NCI-H2171 (cell line): ENCODE results near the gene IBA57.

Source experiments
- DNase-seq: peaks from one replicate; lab custom pipeline; 2025; lab: John Stamatoyannopoulos, UW

IBA57 gene

DNA sequence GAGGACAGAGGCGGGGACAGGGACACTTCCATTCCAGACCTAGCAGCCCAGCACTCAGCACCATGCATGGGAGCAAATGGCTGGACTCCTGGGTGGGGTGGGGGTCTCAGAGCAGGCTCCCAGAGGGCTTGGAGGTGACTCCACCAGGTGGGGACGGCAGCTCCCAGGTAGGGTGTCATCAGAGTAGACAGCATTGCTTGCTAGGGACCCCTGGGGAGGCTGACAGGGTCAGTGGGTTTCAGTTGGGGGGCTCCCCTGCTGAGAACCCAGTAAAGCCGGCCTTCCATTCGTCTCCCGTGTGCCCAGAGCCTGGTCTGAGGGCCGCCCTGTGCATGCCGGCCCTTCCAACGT is 20.6 kb upstream of the IBA57 start:
- no peak for DNase-seq

DNA sequence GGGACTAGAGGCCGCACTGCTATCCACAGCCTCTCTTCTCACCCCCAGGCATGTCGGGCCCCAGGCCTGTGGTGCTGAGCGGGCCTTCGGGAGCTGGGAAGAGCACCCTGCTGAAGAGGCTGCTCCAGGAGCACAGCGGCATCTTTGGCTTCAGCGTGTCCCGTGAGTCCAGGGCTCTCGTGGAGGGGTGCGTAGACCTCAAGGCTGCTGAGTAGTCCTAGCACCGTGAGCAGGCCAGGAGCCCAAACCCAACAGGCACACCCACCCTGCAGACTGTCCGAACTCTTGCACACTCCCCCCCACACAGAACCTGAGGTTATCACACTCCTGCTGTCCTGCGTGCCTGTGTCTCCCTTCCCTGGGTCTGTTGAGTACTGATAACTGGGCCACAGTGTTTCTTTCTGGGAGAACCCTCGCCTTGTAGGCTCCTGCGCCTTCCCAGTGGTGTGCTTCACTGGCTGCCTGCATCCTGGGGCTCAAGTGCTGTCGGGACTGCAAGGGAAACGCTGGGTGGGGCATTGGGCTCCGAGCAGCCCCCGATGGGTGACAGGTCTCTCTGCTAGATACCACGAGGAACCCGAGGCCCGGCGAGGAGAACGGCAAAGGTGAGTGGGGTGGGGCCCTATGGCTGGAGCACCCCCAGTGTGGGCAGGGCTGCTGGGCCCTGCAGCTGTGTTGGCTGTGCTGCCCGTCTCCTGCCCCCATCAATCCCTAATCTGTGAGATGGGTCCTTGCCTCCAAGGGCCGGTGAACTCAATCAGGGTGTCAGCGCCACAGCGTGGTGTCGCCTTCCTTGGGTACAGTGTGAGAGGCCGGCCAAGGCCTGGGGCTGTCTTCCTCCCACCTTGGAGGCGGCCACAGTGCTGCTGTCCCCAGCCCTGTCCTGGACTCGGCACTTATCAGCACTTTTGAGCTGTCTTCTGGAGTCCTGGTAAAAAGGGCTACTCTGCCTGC is 19.9 kb upstream of the IBA57 start:
- no peak for DNase-seq

DNA sequence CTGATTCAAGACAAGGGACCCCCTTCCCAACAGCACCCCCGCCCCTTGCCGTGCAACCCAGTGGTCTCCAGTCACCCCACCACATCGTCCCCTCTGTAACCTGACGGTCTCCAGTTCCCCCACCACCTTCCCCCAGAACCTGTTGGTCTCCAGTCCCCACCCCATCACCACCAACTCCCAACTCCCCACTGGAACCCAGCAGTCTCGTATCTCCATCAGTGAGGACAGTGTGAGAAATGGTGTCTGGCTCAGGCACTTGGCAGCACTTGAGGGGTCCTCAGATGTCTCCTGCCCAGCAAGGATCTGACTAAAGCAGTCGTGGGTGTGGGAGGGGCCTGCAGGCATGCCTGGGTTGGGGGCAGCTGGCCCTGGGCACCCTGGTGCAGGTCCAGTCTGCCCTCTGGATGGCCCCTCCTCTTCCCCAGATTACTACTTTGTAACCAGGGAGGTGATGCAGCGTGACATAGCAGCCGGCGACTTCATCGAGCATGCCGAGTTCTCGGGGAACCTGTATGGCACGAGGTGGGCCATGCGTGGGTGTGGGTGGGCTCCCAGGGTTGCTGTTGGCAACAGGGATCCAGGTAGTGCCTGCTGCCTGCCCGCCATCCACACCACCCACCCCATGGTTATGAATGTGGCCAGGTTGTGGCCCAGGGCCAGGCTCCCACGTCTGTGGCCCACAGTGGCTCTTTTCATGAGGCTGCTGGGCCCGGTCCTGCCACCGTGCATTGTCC is 19.0 kb upstream of the IBA57 start:
- no peak for DNase-seq

GRCh38 chr1:228147151-228147693 is 18.4 kb upstream of the IBA57 start:
- DNase-seq: no peak

GRCh38 chr1:228147768-228148167 is 17.8 kb upstream of the IBA57 start:
- no peak for DNase-seq

DNA sequence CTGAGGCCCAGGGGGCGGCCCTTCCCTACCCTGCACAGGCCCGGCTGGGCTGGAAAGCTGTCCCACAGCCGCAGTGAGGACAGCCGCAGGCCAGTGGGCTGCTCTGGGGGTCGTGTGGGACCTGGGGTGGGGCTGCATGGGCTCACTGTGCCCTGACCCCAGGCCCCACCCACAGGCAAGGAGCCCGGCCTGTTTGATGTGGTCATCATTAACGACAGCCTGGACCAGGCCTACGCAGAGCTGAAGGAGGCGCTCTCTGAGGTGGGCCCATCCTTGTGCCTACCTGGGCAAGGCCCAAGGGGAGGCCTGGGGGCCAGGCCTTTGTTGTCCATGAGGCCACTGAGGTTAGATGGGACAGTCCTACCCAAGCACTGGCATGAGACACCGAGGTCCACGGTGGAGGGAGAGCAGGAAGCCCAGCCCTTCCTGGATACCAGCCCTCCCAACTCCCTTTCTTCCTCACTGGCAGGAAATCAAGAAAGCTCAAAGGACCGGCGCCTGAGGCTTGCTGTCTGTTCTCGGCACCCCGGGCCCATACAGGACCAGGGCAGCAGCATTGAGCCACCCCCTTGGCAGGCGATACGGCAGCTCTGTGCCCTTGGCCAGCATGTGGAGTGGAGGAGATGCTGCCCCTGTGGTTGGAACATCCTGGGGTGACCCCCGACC is 17.3 kb upstream of the IBA57 start:
- no peak for DNase-seq

DNA sequence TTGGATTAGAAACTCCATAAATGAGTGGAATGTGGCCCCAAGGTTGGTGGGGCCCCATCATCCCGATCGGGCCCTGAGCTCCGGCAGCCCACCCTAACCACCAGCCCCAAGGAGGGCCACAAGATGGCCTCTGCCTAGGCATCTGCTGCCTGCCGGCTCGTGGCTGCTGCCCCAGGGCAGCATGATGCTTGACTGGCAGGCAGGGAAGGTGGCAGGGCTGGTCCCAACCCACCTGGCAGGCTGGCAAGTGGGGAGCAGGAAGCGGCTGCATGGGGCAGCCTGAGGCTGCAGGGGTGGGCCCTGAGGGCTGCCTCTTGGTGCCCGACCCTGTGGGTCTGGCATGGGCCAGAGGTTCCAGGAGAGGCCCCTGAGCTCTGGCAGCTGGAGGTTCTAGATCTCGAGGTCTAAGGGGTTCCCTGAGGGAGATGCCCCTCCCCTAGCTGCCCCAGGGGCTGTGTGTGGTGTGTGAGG is 16.6 kb upstream of the IBA57 start:
- DNase-seq: no peak

DNA sequence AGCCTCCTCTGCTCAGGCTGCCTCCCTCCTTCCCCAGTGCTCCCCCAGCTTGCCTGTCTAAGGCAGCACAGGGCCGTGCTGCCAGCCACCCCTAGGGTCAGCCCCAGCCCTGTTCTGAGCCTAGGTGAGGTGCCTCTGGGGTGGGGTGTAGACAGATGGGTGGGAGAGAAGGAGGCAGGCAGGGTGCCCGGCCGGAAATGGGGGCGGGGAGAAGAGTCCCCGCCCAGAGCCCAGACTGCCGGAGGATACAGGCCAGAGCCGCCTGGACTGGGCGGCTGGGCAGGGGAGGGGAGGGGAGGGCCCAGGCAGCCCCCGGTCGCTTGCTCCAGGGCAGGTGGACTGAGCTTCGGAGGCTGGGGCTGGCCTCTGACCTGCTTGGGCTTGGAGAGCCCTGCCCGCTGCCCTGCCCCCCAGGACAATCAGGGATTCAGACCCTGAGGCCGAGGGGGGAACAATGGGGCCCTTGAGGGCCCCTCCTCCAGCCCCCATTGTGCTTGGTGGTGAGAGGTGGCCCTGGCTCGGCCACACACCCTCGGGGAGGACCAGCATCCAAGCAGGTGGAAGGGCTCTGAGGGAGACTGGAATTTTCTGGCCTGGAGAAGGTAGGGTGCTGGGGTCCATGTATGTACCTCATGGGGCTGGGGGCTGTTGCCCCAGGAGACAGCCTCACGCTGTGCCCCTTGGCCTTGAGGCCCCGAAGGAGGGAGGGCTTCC is 16.0 kb upstream of the IBA57 start, which contains the start of gene GJC2:
GJC2 (plus strand) TSS at position 525 of the 714 bp plus-strand sequence. CDS start 7,829 bp downstream, outside the sequence.
- no peak for DNase-seq

DNA sequence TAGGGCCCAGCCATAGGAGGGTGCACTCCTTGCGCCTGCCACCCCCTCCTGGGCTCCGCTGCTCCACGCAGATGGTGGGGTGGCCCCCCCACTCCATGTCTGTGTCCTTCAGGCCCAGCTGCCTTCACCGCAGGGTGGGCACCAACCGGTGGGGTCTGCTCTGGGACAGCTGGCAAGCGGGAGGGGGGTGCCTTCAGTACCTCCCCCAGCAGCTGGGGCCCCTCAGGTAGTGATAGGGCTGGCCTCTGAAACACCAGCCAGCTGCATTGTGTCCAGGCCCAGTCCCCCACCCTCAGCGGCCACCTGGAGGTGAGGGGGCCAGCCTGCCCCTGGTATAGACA is 15.5 kb upstream of the IBA57 start:
- DNase-seq: no peak

- DNase-seq: no peak
Measured at GRCh38 chr1:228150461-228151179, 15.0 kb upstream of the IBA57 start.

DNA sequence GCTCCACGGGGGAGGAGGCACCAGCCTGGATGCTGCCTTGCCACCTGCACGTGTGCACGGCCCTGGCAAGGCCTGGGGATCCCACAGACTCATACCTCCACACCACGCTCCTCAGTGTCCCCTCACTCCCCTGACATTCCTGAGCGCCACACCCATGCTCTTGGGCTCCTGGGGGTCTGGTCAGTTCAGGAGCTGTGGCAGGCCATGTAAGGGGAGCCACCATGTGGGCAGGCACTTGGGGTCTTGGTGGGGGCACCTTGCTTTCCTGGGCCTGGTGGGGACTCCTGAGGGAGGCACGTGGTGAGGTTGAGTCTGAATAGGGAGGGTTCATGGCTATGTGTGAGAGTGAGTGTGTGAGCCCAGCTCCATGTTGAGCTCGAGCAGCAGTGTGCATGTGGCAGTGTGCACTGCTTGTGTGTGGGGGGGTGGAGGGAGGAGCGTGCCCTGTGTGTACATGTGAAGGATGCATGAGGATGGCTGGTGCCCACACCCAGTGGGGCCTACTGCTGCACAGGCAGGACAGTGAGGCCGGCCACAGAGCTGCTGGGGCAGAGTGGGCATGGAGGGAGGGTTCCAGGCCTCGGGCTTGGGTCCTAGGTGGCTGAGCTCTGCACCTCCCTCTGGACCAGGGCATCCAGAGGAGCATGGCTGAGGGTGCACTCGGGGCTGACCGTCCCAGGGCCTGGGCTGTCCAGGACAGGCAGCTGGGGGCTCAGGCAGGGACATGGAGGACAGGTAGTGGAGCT is 14.3 kb upstream of the IBA57 start:
- DNase-seq: no peak

- DNase-seq: no peak
Measured at GRCh38 chr1:228152097-228152917, 13.3 kb upstream of the IBA57 start.

- no peak for DNase-seq
Measured at GRCh38 chr1:228152918-228153258, 12.7 kb upstream of the IBA57 start.

DNA sequence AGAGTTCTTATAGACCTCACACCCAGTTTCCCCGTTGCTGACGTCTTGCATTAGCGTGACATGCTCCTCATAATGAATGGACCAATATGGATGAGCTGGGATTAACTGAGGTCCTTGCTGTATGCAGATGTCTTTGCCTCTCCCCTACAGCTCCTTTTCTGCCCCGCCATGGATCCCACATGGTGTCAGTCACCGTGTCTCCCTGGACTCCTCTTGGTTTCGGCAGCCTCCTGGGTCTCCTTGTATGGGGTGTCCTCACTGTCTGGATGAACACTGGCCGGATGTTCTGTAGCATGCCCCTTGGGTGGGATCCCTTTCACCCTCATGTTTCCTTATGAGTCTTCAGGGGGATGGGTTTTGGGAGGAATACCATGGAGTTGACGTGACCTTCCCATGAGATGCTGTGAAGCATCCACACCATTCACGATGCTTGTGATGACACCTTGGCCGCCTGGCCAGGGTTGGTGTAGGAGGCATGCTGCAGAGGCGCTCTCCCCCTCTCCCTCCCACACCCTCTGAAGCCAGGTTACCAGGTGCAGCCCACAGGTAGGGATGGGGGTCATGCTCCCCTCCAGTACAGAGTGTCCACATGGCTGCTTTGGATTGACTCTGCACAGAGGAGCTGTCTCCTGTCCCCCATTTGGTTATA is 11.5 kb upstream of the IBA57 start:
- DNase-seq: no peak

- no peak for DNase-seq
Measured at GRCh38 chr1:228154670-228155571, 10.7 kb upstream of the IBA57 start.

GRCh38 chr1:228155596-228156514 is 9.7 kb upstream of the IBA57 start:
- DNase-seq: no peak

DNA sequence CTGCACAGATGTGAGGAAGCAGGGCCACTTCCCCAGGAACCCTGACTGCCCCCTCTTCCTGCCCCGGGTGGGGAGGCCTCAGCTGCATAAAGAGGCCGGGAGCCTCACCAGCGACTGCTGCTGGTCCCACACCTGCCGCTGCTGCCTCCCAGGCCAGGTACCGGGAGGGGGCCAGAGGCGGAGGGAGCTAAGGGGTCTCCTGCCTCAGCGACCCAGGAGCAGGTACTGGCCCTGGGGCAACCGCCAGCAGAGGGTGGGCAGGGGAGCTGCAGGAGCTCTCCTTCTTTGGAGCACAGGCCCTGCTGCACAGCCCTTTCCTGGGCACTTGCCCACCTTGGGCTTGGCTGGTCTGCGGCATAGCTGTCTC is 9.1 kb upstream of the IBA57 start:
- DNase-seq: no peak
